Measurements from ENCODE around the gene TRAPPC2. TPM values are rescaled to one million over a fixed set of nuclear protein-coding genes. Genes with fewer than 3 reads are reported as not detected.
A peak's percentile ranks its signal among the peaks of the same experiment; 100 is the strongest.

TRAPPC2 gene
- total and polyA plus RNA-seq, 2 of the 13 experiments (the other 11 are each of a cell fraction or from before 2014, with no cell fraction given), result 4.4 to 8.1 TPM

DNA sequence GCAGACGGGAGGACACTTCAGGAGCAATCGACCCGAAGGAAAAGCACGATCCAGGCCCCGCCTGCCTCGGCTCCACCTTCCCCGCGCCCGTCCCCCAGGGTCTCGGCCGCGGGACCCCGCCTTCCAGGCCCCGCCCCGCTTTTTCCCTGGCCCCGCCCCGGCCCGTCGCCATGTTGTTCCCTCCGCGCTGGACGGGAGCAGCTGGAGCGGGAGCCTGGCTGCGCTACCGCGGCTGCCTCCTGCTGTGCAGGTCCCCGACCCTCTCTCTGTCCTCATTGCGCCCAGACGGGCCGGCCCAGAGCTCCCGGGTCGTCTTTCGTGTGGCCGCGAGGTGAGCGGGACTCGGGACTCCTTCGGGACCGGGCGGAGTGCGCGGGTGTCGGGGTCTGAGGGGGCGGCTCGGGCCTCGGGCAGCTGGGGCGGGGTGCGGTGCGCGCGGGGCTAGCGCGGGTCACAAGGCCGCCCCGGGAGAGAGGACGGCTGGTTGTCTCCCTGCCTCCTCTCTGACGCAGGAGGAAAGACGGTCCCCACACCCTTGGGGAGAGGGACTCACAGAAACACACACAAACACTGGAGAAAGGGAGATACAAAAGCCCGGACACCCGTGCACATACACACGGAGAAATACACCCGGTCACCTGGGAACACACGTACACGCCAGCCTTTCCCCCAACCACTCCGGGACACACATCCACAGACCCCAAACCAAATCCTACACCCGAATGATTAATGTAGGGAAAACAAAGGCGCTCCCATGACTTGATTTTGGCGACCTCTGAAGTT, 45.3 kb downstream of the TRAPPC2 start, which contains the start of gene RAB9A (continued):
- TF ChIP-seq ASH2L (IDR thresholded peaks at IDR 0.05; ENCODE audit: insufficient read length, low read depth, low read length) (peak; percentile 43), HOXD1 (CRISPR knock-in tag; IDR thresholded peaks at IDR 0.05) (no peak), DMAP1 (CRISPR knock-in tag; IDR thresholded peaks at IDR 0.05) (peak; percentile 53), POGZ (CRISPR knock-in tag; IDR thresholded peaks at IDR 0.05) (peak; percentile 44; the same call in 1 of the 2 replicates), ZFP1 (CRISPR knock-in tag; IDR thresholded peaks at IDR 0.05) (no peak), ZNF441 (CRISPR knock-in tag; IDR thresholded peaks at IDR 0.05; ENCODE audit: borderline replicate concordance) (0 out of 2 replicates have a peak, but pooled peaks have one; percentile 27), ZNF839 (CRISPR knock-in tag; IDR thresholded peaks at IDR 0.05; ENCODE audit: borderline replicate concordance) (no peak), ZFX (CRISPR knock-in tag; IDR thresholded peaks at IDR 0.05; ENCODE audit: low read depth) (peak; percentile 88), ZNF501 (CRISPR knock-in tag; IDR thresholded peaks at IDR 0.05) (peak; percentile 48; the same call in 1 of the 2 replicates), NR2C2 (CRISPR knock-in tag; IDR thresholded peaks at IDR 0.05; ENCODE audit: borderline replicate concordance) (no peak), HOXA3 (CRISPR knock-in tag; IDR thresholded peaks at IDR 0.05) (peak; percentile 80), ZNF563 (CRISPR knock-in tag; IDR thresholded peaks at IDR 0.05) (0 out of 2 replicates have a peak, but pooled peaks have one; percentile 33), KAT8 (CRISPR knock-in tag; IDR thresholded peaks at IDR 0.05) (0 out of 2 replicates have a peak, but pooled peaks have one; percentile 46), ARNTL (CRISPR knock-in tag; IDR thresholded peaks at IDR 0.05) (no peak), NR2F1 (CRISPR knock-in tag; IDR thresholded peaks at IDR 0.05) (no peak), ZNF883 (CRISPR knock-in tag; IDR thresholded peaks at IDR 0.05; ENCODE audit: not compliant biosample characterization) (peak; percentile 41), KDM5B (CRISPR knock-in tag; IDR thresholded peaks at IDR 0.05; ENCODE audit: borderline replicate concordance) (peak; percentile 32; the same call in 1 of the 2 replicates), ZBTB46 (CRISPR knock-in tag; IDR thresholded peaks at IDR 0.05; ENCODE audit: borderline replicate concordance) (no peak), ZNF510 (CRISPR knock-in tag; IDR thresholded peaks at IDR 0.05; ENCODE audit: low read depth) (no peak)
- TF ChIP-seq, protein P1, sequence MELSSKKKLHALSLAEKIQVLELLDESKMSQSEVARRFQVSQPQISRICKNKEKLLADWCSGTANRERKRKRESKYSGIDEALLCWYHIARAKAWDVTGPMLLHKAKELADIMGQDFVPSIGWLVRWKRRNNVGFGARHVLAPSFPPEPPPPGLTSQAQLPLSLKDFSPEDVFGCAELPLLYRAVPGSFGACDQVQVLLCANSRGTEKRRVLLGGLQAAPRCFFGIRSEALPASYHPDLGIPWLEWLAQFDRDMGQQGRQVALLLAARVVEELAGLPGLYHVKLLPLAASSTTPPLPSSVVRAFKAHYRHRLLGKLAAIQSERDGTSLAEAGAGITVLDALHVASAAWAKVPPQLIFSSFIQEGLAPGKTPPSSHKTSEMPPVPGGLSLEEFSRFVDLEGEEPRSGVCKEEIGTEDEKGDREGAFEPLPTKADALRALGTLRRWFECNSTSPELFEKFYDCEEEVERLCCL (CRISPR knock-in tag; IDR thresholded peaks at IDR 0.05; ENCODE audit: borderline replicate concordance), result no peak
- TF ChIP-seq, protein P2, sequence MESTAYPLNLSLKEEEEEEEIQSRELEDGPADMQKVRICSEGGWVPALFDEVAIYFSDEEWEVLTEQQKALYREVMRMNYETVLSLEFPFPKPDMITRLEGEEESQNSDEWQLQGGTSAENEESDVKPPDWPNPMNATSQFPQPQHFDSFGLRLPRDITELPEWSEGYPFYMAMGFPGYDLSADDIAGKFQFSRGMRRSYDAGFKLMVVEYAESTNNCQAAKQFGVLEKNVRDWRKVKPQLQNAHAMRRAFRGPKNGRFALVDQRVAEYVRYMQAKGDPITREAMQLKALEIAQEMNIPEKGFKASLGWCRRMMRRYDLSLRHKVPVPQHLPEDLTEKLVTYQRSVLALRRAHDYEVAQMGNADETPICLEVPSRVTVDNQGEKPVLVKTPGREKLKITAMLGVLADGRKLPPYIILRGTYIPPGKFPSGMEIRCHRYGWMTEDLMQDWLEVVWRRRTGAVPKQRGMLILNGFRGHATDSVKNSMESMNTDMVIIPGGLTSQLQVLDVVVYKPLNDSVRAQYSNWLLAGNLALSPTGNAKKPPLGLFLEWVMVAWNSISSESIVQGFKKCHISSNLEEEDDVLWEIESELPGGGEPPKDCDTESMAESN (CRISPR knock-in tag; conservative IDR thresholded peaks at IDR 0.05), result 0 out of 2 replicates have a peak, but pooled peaks have one; percentile 39
- TF ChIP-seq, protein P3, sequence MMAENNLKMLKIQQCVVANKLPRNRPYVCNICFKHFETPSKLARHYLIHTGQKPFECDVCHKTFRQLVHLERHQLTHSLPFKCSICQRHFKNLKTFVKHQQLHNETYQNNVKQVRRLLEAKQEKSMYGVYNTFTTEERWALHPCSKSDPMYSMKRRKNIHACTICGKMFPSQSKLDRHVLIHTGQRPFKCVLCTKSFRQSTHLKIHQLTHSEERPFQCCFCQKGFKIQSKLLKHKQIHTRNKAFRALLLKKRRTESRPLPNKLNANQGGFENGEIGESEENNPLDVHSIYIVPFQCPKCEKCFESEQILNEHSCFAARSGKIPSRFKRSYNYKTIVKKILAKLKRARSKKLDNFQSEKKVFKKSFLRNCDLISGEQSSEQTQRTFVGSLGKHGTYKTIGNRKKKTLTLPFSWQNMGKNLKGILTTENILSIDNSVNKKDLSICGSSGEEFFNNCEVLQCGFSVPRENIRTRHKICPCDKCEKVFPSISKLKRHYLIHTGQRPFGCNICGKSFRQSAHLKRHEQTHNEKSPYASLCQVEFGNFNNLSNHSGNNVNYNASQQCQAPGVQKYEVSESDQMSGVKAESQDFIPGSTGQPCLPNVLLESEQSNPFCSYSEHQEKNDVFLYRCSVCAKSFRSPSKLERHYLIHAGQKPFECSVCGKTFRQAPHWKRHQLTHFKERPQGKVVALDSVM (CRISPR knock-in tag; IDR thresholded peaks at IDR 0.05), result 0 out of 2 replicates have a peak, but pooled peaks have one; percentile 28
